HG03520 (cell line): Measurements from ENCODE around the gene SULT1B1.

Source experiments
- ATAC-seq: cut with Tn5 transposase; IDR thresholded peaks from one replicate; pipeline ENCODE4 v1.9.1; 2021; ENCODE audit warnings: mild to moderate bottlenecking, moderate library complexity; ENCODE audit not compliant: unreplicated experiment

Gene SULT1B1

DNA sequence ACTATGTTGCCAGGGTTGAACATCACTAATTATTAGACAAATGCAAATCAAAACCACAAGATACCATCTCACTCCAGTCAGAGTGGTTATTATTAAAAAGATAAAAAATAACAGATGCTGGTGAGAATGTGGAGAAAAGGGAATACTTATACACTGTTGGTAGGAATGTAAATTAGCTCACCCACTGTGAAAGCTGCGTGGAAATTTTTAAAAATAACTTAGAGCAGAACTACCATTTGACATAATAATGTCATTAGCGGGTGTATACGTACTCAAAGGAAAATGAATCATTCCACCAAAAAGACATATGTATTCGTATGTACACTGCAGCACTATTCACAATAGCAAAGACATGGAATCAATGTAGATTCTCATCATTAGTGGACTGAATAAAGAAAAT is 58.7 kb downstream of the SULT1B1 start:
- no peak for ATAC-seq

GRCh38 chr4:69697536-69698242 is 62.7 kb downstream of the SULT1B1 start:
- ATAC-seq: no peak

DNA sequence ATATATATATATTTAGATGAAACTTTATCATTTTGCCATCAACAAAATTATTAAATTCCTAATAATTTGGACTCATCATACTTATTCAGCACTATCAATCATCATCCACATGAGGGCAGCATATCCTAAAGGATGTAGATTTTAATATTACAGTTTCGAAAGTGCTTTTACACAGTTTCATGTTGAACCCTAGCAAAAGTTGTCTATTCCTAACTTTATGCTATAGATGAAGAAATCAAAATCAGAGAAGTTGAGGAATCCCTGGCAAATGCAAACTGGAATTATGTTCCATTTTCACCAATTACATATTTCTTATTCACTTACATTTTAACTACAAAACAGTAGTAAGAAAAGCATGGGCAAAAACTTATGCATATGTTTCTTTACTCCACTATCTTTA is 70.8 kb downstream of the SULT1B1 start:
- ATAC-seq: no peak

- ATAC-seq: no peak
Observed at GRCh38 chr4:69684804-69685203, 75.6 kb downstream of the SULT1B1 start.
